SK-N-MC (cell line): ENCODE measurements around the gene AFF3.
"Not testable (repeated sequence)": the region's sequence is repeated elsewhere in the genome, so short reads cannot be mapped to it uniquely, and the experiment has no call there.

ENCODE experiments used
- EZH2 ChIP-seq: fragments of 200-600 bp; sonication (generic); IDR thresholded peaks from one replicate; pipeline ENCODE4 v1.6.1; 2017; ENCODE audit warnings: antibody characterized with exemption
- FOXP2 ChIP-seq: optimal IDR thresholded peaks from 2 replicates; pipeline ENCODE3; 2011; ENCODE audit warnings: mild to moderate bottlenecking, moderate library complexity; ENCODE audit not compliant: insufficient read depth; ENCODE audit errors: extremely low read length, control extremely low read depth
- POLR2AphosphoS5 ChIP-seq: IDR thresholded peaks from 2 replicates; pipeline ENCODE4 v1.6.1; 2012; ENCODE audit warnings: mild to moderate bottlenecking, low read depth, low read length, borderline replicate concordance

- not testable (repeated sequence) for TF ChIP-seq FOXP2, EZH2, POLR2AphosphoS5
Observed at GRCh38 chr2:100103527-100104252, 38.7 kb downstream of the AFF3 start.
